Activated effector memory CD4-positive, alpha-beta T cell treated with Interleukin-2 at 50 U/mL for 16 hours (primary cell): ENCODE results near the gene CRB1.

Experiments used
- DNase-seq: peaks from one replicate; pipeline ENCODE4 v3.0.0-alpha.2; 2020

The CRB1 gene

GRCh38 chr1:197351821-197352440, 83.9 kb downstream of the CRB1 start:
- DNase-seq = no peak

GRCh38 chr1:197355248-197355995, 87.4 kb downstream of the CRB1 start:
- DNase-seq = no peak

- no peak for DNase-seq
These were observed 88.9 kb downstream of the CRB1 start for GRCh38 chr1:197356723-197357533.

GRCh38 chr1:197358959-197359358, 90.9 kb downstream of the CRB1 start:
- DNase-seq = no peak

- DNase-seq = no peak
These were observed 92.0 kb downstream of the CRB1 start for GRCh38 chr1:197360068-197360467.

- no peak for DNase-seq
These were observed 94.8 kb downstream of the CRB1 start for GRCh38 chr1:197362871-197363270.

GRCh38 chr1:197363855-197364254, 95.8 kb downstream of the CRB1 start:
- no peak for DNase-seq

- no peak for DNase-seq
These were observed 98.9 kb downstream of the CRB1 start for GRCh38 chr1:197366996-197367395.

- no peak for DNase-seq
These were observed 99.6 kb downstream of the CRB1 start for GRCh38 chr1:197367627-197368026.

GRCh38 chr1:197374428-197374827, 106.4 kb downstream of the CRB1 start:
- DNase-seq = no peak

GRCh38 chr1:197384471-197384870, 116.4 kb downstream of the CRB1 start:
- DNase-seq = no peak

GRCh38 chr1:197388801-197389200, 120.7 kb downstream of the CRB1 start:
- DNase-seq = no peak

- DNase-seq = no peak
These were observed 122.8 kb downstream of the CRB1 start for GRCh38 chr1:197390856-197391255.

GRCh38 chr1:197391303-197392226, 123.5 kb downstream of the CRB1 start:
- no peak for DNase-seq

GRCh38 chr1:197392541-197392940, 124.5 kb downstream of the CRB1 start:
- no peak for DNase-seq

GRCh38 chr1:197393105-197393504, 125.1 kb downstream of the CRB1 start:
- DNase-seq = no peak

GRCh38 chr1:197393772-197394171, 125.7 kb downstream of the CRB1 start:
- no peak for DNase-seq

- no peak for DNase-seq
These were observed 127.0 kb downstream of the CRB1 start for GRCh38 chr1:197394831-197395608.

GRCh38 chr1:197397895-197398294, 129.8 kb downstream of the CRB1 start:
- DNase-seq = no peak

GRCh38 chr1:197399755-197400521, 131.9 kb downstream of the CRB1 start:
- no peak for DNase-seq

- DNase-seq = no peak
These were observed 132.5 kb downstream of the CRB1 start for GRCh38 chr1:197400522-197400902.
